OCI-M1 (cell line): ENCODE data around the gene VPS13A.
"Not testable (repeated sequence)": the region's sequence is repeated elsewhere in the genome, so short reads cannot be mapped to it uniquely, and the experiment has no call there.

Source experiments
- DNase-seq: peaks from one replicate; lab custom pipeline; 2025; lab: John Stamatoyannopoulos, UW

VPS13A gene

DNA sequence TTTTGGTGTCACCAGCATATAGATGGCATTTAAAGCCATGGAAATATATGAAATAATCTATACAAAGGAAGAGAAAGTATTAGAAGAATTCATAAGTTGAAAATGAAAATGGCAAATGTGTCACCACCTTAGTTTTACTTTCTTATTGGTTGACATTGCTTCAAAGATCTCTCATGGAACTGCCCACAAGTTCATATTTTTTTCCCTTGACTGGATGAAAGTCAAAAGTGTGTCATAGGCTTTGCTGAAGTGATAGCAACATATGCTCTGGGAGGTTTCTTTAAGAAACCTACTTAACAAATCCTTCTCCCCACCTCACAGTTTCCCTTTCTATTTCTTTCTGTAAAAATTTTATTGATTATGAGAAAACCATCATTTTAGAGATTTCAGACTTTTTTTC lies 127.2 kb downstream of the VPS13A start:
- DNase-seq: no peak

DNA sequence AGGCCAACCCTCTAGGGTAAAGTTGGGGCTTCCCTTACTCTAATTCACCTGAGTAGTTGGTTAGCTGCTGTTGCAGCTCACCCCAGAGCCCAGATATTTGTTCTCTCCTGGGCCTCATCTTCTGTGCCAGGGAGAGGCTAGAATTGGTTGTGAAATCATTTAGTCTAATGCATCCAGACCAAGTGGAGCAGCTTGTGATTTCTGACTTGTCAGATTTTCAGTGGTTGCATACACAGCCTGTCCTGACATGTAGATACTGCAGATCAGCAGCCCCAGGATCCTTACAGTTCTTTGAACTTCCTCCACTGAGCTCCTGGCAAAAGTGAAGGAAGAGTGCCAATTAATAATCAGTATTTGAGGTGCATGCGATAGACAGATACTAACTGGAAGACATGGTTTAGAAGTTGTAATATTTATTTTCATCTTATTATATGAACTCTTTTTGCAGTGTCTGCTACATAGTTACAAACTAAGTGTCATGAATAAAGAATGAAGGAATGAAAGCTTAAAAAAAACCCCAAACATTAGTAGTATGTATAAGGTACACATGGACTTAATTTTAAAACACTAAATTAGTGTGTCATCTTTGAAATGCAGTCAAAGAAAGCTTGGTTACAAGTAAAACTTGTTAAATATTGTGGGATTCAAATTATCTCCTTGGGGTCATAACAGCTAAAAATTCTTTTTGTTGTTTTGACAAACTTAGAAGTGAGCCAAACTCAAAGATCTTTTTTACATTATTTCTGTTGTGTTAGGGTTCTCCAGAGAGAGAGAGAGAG lies 128.5 kb downstream of the VPS13A start:
- DNase-seq: no peak

DNA sequence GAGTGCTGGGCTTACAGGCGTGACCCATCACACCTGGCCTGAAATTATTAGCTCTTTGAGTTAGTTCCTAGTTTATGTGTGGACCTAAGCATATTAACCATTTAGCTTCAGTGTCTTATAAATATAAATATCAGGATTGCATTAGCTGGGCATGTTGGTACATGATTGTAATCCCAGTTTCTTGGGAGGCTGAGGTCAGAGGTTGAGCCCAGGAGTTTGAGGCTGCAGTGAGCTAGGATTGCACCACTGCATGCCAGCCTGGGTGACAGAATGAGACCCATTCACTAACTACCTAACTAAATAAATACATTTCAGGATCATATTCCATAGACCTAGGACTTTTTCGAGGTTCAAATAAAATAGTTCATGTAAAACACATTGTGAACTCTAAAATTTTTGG lies 129.8 kb downstream of the VPS13A start:
- DNase-seq: no peak

DNA sequence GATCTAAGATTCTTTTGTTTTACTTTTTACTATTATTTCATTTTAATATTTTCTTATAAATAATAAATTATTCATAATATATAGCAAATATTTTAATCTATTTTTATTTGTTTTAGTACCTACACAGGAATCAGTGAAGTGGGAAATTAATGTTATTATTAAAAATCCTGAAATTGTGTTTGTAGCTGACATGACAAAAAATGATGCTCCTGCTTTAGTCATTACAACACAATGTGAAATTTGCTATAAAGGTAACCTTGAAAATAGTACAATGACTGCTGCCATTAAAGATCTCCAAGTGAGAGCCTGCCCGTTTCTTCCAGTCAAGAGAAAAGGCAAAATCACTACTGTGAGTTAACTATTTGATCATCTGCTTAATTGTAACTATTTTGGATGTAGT lies 138.7 kb downstream of the VPS13A start:
- DNase-seq: no peak

DNA sequence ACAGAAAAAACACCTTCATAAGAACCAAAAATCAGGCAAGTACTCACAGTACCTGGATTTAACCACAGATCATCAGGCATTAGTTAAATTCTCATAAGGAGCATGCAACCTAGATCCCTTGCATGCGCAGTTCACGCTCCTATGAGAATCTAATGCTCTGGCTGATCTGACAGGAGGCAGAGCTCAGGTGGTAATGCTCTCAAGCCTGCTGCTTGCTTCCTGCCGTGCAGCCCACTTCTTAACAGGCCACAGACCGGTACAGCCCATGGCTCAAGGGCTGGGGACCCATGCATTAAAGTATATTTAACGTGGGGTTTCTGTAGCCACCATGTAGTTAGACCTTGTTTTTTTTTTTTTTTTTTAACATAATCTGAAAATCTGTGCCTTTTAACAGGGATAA lies 147.7 kb downstream of the VPS13A start:
- DNase-seq: no peak

DNA sequence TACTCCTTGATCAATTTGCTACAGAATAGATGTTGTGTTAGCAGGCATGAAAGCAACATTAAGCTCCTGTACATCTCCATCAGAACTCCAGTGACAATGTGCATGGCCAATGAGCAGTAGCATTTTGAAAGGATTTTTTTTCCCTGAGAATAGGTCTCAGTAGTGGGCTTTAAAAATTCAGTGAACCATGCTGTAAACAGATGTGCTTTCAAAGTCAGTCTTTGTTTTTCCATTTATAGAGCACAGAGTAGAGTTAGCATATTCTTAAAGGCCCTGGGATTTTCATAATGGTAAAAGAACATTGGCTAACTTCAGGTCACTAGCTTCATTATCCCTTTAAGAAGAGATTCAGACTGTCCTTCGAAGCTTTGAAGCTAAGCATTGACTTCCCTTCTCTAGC lies 150.8 kb downstream of the VPS13A start:
- DNase-seq: no peak

DNA sequence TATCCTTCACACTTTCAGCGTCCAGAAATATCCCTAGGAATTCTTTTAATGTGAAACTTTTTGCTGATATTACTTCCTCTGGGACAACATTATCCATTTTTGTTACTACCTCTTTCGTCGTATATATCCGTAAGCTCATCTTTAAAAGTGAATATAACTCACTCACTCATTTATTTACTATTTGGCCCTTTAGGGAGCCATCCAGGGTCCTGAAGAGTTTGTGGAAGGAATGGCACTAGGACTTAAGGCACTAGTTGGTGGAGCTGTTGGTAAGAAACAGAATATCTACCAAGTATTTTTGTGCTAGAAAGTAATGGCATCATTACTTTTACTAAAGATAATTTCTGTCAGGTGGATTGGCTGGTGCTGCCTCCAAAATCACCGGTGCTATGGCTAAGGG lies 192.7 kb downstream of the VPS13A start:
- DNase-seq: no peak

DNA sequence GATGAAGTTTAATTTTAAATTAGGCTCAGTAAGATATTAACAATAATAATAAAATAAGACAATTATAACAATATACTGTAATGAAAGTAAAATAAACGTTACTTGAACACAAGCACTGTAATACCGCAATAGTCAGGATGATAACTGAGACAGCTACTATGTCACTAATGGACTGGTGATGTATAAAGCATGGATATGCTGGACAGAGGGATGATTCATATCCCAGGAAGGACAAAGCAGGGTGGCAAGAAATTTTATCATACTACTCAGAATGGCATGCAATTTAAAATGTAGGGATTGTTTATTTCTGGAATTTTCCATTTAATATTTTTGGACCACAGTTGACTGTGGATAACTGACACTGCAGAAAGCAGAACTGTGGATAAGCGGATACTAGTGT lies 196.9 kb downstream of the VPS13A start:
- DNase-seq: no peak

DNA sequence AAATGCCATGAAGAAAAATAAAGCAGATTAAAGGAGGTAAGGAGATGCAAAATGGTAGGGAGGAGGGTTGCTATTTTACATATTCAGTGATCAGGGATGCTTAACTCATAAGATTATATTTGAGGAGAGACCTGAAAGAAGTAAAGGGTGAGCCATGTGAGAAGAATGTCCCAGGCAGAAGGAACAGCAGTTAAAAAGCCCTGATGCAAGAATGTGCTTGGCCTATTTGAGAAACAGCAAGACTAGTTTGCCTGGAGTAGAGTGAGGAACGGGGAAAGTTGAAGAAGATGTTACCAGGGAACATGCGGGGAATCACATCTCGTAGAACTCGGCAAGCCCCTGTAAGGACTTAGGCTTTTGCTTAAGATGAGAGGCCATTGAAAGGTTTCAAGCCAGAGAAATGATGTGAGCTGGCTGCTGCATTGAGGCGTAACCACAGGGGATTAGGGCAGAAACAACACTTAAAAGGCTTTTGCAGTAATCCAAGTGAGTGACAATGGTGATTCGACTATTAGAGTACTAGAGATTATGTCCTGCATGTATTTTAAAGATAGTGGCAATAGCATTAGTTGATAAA lies 198.7 kb downstream of the VPS13A start:
- no peak for DNase-seq

DNA sequence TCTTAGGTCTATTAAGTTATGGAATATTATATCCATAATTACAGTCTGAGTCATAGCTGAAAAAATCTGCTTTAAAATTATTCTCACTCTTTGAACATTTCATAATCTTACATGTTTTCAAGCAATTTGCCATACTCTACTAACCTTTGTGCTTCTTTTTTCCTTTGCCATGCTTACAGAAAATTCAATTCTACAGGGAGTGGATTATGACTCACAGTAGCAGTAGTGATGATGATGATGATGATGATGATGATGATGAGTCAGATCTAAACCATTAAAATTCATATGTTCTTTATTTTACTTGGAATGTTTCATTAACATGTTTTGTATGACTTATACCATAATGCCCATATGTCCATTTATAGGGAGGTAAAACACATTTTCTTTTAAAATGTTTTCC lies 207.1 kb downstream of the VPS13A start:
- no peak for DNase-seq

DNA sequence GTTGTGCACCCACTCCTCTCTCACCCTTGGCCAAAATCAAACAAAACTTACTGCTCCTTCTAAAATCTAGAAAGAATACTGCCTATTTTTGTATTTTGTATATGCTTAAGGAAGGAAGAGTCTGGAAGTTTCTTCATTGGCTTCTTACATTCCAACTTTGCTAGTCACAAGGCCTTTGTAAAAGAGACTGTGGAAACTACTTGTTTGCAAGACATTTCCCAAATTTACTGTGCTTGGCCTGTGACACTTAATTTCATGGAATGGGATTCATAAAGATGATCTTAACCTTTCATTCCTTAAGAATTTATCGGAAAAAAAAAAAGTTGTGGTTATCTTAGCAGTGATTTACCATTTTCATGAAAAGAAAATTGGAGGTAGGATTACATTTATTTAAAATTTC lies 208.9 kb downstream of the VPS13A start:
- no peak for DNase-seq

DNA sequence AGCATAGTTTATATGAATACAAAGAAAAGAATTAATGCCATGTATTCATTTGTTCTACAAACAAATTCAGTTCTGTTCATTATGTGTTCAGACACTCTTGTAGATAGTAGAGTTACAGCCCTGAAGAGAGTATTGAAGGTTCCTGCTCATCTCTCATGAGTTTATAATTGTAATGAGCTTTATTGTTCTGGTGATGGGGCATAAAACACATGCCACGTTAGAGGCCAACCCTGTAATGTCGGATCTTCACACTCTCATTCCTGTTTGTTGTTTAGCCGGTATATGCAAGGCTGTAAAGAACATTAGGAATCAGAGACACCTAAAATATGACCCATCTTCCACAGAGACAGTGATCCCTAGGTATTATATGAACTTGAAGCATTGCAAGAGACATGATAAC lies 214.5 kb downstream of the VPS13A start:
- DNase-seq: no peak

DNA sequence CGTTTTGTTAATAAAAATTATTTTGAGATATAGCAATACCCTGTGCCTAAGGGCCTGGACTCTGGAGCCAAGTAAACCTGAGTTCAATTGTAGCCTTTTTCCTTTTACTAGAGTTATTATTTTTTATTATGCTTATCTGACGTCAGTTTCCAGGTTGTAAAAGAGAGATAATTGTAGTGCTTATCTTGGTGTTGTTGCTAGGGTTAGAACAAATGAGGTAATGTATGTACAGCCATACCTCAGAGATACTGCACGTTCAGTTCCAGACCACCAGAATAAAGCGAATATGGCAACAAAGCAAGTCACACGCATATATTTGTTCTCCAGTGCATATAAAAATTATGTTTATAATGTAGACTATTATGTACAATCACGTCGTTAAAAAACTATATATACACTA lies 215.0 kb downstream of the VPS13A start:
- DNase-seq: no peak

DNA sequence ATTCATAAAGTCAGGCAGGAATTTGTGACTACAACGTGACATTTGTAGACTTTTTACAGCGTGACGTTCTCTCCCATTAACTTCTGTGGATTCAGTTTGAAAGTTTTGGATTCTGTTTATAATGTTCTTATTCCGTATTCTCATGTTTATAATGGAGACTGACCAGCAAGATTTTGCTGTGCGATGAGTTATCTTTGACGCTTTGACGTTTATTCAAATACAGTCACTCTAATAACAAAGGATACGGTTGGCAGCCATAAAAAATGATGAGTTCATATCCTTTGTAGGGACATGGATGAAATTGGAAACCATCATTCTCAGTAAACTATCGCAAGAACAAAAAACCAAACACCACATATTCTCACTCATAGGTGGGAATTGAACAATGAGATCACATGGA lies 221.2 kb downstream of the VPS13A start:
- not testable (repeated sequence) for DNase-seq

DNA sequence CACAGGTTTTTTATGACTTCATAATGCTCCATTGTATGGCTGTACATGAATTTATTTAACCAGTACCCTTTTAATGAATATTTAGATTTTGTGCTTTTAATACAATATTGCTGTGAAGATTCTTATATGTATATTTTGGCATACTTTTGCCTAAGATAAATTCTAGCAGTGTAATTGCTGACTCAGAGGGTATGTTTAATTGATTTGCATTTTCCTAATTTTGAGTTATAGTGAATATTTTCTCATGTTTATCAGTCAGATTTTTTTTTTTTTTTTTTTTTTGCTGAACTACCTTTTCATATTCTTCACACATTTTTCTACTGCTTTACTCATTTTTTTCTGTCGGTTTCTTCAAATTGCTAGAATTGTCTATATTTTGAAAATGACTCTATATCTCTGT lies 222.6 kb downstream of the VPS13A start:
- no peak for DNase-seq

DNA sequence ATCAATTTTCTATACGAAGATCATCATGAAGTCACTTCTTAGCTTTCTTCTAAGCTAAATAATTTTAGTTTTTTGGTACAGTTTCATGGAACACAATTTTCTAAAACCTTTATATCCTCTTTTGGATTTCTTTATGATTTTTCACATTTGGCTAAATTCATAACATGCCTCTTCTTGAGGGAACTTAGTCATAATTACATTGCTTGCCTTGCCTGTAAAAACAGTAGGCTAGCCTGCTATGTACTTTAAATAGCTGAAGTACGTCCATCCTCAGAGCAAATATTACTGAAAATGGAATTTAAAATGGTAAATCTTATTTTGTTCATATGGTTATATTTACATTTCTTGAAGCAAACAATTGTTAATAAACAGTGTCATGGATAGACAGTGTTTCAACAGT lies 225.0 kb downstream of the VPS13A start:
- DNase-seq: no peak

DNA sequence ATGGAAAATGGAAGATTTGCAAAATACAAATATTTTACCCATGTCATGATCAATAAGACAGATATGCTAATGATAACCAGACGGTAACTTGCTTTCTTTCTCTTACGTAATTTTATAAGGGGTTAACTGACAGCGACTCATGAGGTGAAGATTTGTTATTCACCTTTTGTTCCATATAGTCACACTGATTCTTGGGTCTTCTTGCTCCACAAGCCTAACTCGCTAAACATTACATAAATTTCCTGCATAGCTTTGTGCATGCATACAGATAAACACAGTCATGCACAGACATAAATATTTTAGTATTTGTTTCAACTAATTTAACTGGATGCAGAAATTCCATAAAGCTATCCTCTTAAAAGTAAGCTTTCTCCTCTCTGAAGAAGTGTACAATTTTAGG lies 225.9 kb downstream of the VPS13A start:
- no peak for DNase-seq

DNA sequence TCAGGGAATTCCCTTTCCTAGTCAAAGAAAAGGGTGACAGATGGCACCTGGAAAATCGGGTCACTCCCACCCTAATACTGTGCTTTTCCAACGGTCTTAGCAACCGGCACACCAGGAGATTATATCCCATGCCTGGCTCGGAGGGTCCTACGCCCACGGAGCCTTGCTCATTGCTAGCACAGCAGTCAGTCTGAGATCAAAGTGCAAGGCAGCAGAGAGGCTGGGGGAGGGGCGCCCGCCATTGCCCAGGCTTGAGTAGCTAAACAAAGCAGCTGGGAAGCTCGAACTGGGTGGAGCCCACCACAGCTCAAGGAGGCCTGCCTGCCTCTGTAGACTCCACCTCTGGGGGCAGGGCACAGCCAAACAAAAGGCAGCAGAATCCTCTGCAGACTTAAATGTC lies 231.2 kb downstream of the VPS13A start:
- not testable (repeated sequence) for DNase-seq

DNA sequence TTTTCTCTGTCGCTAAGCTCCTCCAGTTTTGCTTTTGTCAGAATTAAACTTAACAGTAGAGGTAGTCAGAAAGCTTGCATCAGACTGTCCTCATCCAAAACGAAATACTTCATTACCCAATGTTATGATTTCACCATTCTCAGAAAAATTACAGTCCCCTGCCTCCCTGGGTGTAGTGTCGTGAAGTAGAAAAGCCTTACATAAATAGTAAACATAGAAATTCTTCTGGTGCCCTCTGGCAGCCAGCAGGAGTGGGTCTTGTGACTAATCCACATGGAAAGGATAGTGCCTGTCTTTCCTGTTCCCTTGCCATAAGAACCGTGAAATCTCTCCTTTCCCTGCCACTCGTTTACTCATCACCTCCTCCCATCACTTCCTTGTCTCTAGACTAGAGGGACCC lies 240.2 kb downstream of the VPS13A start:
- DNase-seq: no peak

DNA sequence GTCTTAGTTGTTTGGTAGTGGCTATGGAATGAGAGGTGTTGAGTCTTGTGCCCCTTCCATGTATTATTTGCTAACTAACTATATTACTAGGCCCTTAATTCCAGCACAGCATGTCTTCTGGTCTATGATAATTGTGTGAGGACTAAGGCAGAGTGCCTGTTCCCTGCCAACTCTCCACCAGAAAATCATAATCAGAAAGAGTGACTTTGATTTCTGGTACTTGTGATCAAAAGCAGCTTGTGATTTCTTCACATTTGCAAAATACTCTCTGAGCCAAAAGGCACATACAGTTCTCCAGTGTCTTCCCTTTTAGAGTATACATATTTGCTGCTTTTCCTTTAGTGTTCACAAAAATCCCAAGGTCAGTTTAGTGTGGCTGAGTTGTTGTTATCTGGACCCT lies 240.9 kb downstream of the VPS13A start:
- no peak for DNase-seq

DNA sequence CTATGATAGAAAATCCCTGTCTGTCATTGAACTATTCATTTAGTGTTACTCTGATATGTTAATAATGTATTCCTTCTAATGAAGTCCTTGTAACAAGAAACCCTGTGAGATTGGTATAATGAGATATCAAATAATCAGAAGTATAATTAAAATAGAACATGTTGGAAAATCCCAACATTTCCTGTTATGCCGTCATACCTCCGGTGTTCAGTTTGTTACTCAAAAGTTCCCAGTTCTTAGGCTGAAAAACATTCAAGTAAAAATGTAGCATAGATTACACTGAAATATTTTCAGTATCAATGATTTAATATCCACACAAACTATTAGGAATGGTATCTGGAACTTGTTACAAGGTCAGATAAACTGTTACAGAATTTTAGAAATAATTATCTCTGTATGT lies 243.3 kb downstream of the VPS13A start:
- DNase-seq: no peak

DNA sequence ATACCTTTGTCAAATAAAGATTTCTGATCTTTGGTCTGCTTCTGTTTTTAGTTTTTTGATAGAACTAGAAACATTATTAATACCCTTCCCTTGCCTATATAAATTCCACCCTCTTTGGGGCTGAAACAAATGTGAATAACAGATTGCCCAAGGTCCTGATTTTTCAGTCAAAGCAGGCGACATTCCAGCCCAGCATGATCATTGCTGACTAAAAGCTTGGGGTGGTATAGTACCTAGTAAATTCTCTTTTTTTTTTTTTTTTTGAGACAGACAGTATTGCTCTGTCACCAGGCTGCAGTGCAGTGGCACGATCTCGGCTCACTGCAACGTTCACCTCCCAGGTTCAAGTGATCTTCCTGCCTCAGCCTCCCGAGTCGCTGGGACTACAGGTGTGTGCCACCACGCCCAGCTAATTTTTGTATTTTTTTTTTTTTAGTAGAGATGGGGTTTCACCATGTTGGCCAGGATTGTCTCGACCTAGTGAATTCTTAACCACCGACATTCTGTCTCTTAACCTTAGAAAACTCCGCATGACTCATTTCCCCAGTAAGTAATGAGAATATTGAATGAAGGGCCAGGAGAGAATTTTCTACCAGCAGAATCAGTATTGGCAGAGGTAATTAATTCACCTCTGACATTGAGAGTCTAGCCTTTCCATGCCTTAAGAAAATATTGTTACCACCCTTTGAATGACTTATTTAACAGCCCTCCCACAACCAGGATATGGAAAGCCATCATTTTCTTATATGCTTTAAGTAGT lies 244.4 kb downstream of the VPS13A start:
- DNase-seq: no peak

DNA sequence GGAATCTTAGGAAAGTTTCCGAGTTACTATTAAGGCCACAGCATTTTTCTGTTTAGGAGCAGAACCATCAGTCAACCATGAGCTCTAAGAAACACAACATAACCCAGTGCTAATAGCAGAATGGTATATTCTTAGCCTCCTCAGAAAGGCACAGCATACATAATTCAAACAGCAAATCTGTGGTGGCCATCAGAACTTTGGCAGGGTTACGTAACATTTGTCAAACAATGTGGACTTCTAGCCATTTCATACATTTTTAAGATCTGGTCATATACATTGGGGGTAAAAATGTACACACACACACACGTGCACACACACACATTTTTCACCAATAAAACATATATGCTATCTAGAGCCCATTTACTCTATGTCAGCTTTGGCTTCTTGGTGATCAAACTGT lies 245.6 kb downstream of the VPS13A start:
- DNase-seq: no peak
